Measurements from ENCODE around the gene NQO2.

GRCh38 chr6:2976060-2976459 lies 23.6 kb upstream of the NQO2 start:
- no peak for TF ChIP-seq CTCF (IDR thresholded peaks at IDR 0.05)
- TF ChIP-seq POLR2A (IDR thresholded peaks at IDR 0.05), result no peak

Data from heart left ventricle (tissue), 13 donors.